Lower lobe of right lung (tissue), 2 donors: ENCODE results near the gene ABHD12B. TPM values are rescaled to one million over a fixed set of nuclear protein-coding genes. Genes with fewer than 3 reads are reported as not detected.

ENCODE experiments used
- ATAC-seq, 2 donors: fragments of 200-7000 bp; cut with Tn5 transposase; one replicate each; pipeline ENCODE4 v1.9.1; 2020 to 2022; ENCODE audit warnings: mild to moderate bottlenecking in 2 of 2, moderate library complexity in 2 of 2
- DNase-seq: peaks from one replicate; pipeline ENCODE4 v3.0.0-alpha.2; 2020
- H3K27ac ChIP-seq: fragments of 200-600 bp; one replicate; pipeline ENCODE4 v1.8.0; 2022
- H3K27me3 ChIP-seq: fragments of 200-600 bp; one replicate; pipeline ENCODE4 v1.8.0; 2022; ENCODE audit warnings: low read depth
- H3K36me3 ChIP-seq: fragments of 200-600 bp; one replicate; pipeline ENCODE4 v1.8.0; 2022; ENCODE audit warnings: mild to moderate bottlenecking
- H3K4me1 ChIP-seq: fragments of 200-600 bp; one replicate; pipeline ENCODE4 v1.8.0; 2022
- H3K4me3 ChIP-seq: fragments of 200-600 bp; one replicate; pipeline ENCODE4 v1.8.0; 2022; ENCODE audit warnings: mild to moderate bottlenecking
- H3K9me3 ChIP-seq: fragments of 200-600 bp; one replicate; pipeline ENCODE4 v1.8.0; 2022
- intact Hi-C: fragments of 100-400 bp; cut with DNase I; formaldehyde crosslinking; loops from one replicate; pipeline ENCODE4 v1.11.0; 2022
- total RNA-seq: library from RNA; stranded (reverse); fragmentation: NEBNext Ultra II Directional; extraction: Animal tissue kit (Norgen Biotek cat#: 25700); gene quantifications from one replicate; pipeline ENCODE4 v1.2.1, GENCODE V29; 2021
- TF ChIP-seq, protein P1 (sequence below): fragments of 200-600 bp; IDR thresholded peaks from one replicate; pipeline ENCODE4 v1.8.0; 2022; ENCODE audit warnings: antibody characterized with exemption, mild to moderate bottlenecking
- donor health status: DM: no; HTN: yes; CAD: no; lungs with severe emphysema.

Gene ABHD12B
- total RNA-seq, 1 donor from 2014 or later, result not detected

DNA sequence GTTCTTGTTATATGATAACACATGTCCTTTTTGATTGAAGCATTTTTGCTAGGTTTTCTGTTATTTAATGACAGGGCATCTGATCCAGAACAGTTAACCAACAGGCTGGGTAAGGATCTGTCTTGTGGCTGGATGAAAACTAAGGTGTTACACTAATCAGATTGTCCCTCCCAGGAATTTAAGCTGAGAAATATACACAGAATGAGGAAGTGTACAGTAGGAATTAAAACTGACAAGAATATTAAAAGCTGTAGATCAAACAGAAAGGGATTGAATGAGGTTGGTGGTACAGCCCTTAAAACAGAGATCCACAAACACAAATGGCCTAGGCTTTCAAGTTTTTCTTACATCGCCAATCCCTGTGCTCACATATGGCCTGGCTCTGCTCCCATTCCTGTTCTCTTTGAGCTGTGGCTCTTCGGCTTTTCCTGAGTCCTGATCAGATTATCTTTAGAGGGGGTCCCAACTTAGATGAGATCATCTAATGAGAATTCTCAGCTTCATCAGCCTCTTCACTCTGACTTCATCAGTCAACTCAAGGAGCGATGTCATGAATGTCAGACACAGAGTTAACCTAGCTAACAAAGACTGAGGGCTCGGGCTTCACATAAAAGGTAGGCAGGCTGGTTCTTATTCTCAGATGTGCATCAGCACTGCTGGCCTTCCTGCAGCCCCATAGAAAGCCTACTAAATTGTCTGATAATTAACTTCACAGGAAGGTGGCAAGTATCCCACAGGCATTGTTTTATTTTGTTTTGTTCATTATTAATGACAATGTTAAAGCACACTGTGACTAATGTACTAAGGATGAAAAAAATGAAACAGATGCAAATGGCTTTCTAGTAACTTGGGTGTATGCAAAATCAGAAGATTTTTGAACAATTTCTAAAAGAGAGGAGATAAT, 61.0 kb downstream of the ABHD12B start:
- no peak for ATAC-seq

GRCh38 chr14:50935126-50936015, 63.5 kb downstream of the ABHD12B start:
- H3K27ac ChIP-seq, result no peak overlapping the region
- no peaks in the 10 kb centered on the region for H3K4me1 ChIP-seq
- peaks cover 32% of the 10 kb centered on the region for H3K36me3 ChIP-seq
- TF ChIP-seq, protein P1, sequence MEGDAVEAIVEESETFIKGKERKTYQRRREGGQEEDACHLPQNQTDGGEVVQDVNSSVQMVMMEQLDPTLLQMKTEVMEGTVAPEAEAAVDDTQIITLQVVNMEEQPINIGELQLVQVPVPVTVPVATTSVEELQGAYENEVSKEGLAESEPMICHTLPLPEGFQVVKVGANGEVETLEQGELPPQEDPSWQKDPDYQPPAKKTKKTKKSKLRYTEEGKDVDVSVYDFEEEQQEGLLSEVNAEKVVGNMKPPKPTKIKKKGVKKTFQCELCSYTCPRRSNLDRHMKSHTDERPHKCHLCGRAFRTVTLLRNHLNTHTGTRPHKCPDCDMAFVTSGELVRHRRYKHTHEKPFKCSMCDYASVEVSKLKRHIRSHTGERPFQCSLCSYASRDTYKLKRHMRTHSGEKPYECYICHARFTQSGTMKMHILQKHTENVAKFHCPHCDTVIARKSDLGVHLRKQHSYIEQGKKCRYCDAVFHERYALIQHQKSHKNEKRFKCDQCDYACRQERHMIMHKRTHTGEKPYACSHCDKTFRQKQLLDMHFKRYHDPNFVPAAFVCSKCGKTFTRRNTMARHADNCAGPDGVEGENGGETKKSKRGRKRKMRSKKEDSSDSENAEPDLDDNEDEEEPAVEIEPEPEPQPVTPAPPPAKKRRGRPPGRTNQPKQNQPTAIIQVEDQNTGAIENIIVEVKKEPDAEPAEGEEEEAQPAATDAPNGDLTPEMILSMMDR, result no peak
- no peak overlapping the region for H3K4me3 ChIP-seq
- no peak for DNase-seq
- H3K27me3 ChIP-seq, result no peaks in the 10 kb centered on the region
- no peak for ATAC-seq
- no peaks in the 10 kb centered on the region for H3K9me3 ChIP-seq
- intact Hi-C loops, result no loop called here

More for the DNA sequence above, 61.0 kb downstream of the ABHD12B start:
- TF ChIP-seq, protein P1, result no peak
- Histone ChIP-seq H3K27ac (no peak overlapping the region), H3K36me3 (peaks cover 41% of the 10 kb centered on the region), H3K27me3 (no peaks in the 10 kb centered on the region), H3K4me3 (no peak overlapping the region), H3K4me1 (no peaks in the 10 kb centered on the region), H3K9me3 (no peaks in the 10 kb centered on the region)
- intact Hi-C loops, result no loop called here
- no peak for DNase-seq

GRCh38 chr14:50936016-50936340, 64.1 kb downstream of the ABHD12B start:
- peaks cover 26% of the 10 kb centered on the region for H3K36me3 ChIP-seq
- ATAC-seq (no peak), DNase-seq (no peak)
- no peaks in the 10 kb centered on the region for H3K27me3 ChIP-seq
- TF ChIP-seq, protein P1, result no peak
- H3K4me3 ChIP-seq, result no peak overlapping the region
- no peaks in the 10 kb centered on the region for H3K9me3 ChIP-seq
- H3K27ac ChIP-seq, result no peak overlapping the region
- no peaks in the 10 kb centered on the region for H3K4me1 ChIP-seq
- intact Hi-C loops, result no loop called here

DNA sequence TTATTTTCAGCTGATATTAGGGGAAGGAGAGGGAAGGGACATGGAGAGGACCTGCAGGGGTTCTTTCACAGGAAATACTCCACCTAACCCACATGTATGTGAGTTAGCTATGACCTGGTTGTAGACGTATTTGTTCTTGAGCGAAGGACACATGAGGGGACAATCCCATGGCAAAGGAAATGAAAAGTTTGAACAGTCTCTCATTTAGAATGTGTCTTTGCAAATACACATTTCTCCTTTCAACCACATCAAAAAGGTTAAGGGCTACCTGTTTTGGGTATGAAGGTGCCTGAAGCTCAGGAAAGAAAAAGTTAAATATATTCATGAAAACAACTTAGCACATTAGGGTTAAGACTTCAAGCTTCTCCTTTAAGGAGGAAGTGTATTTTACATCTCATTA, 65.0 kb downstream of the ABHD12B start:
- Histone ChIP-seq H3K4me1 (no peaks in the 10 kb centered on the region), H3K9me3 (no peaks in the 10 kb centered on the region), H3K4me3 (no peak overlapping the region), H3K36me3 (peaks cover 18% of the 10 kb centered on the region), H3K27me3 (no peaks in the 10 kb centered on the region), H3K27ac (no peak overlapping the region)
- DNase-seq, result no peak
- peak in 1 of 2 donors; percentile 33 for ATAC-seq
- TF ChIP-seq, protein P1, result no peak
- intact Hi-C loops, result no loop called here

DNA sequence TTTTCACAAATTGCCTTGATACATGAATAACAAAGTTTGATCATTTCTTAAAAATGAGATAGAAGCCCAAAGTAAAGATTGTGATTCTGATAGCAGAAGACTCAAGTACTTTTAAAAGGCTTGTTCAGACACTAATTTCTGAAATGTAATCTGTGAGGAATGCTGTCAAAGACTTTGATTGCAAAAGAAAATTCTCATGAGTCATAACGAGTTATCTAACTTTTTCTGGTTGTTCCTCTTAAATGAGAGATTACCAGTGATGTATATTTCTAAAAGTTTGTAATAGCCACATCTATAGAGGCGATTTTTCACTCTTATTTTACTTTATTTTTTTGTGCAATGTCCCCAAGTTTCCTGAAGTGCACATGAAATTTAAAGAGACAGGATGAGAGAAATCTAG, 65.5 kb downstream of the ABHD12B start:
- no peaks in the 10 kb centered on the region for H3K4me1 ChIP-seq
- DNase-seq, result no peak
- H3K27me3 ChIP-seq, result no peaks in the 10 kb centered on the region
- no peak overlapping the region for H3K4me3 ChIP-seq
- no peak overlapping the region for H3K27ac ChIP-seq
- peak; percentile 23 to 43 for ATAC-seq
- TF ChIP-seq, protein P1, result no peak
- H3K9me3 ChIP-seq, result no peaks in the 10 kb centered on the region
- intact Hi-C loops, result no loop called here
- H3K36me3 ChIP-seq, result peaks cover 13% of the 10 kb centered on the region
